Left renal cortex interstitium (tissue), 4 donors: Measurements from ENCODE around the gene PRM3. TPM values are rescaled to one million over a fixed set of nuclear protein-coding genes. Genes with fewer than 3 reads are reported as not detected.

ENCODE experiments used
- DNase-seq, 4 donors: peaks; one replicate each; pipeline ENCODE4 v3.0.0-alpha.2; 2013; ENCODE audit warnings: low read depth in 4 of 4, low spot score in 2 of 4, missing footprints in 1 of 4
- polyA plus RNA-seq, 4 donors: library from polyadenylated mRNA; unstranded; fragments of 120-200 nt; gene quantifications; one replicate each; pipeline ENCODE4 v1.2.1, GENCODE V29; 2013; ENCODE audit not compliant: insufficient read length in 4 of 4

The PRM3 gene
- polyA plus RNA-seq, 4 donors = not detected

DNA sequence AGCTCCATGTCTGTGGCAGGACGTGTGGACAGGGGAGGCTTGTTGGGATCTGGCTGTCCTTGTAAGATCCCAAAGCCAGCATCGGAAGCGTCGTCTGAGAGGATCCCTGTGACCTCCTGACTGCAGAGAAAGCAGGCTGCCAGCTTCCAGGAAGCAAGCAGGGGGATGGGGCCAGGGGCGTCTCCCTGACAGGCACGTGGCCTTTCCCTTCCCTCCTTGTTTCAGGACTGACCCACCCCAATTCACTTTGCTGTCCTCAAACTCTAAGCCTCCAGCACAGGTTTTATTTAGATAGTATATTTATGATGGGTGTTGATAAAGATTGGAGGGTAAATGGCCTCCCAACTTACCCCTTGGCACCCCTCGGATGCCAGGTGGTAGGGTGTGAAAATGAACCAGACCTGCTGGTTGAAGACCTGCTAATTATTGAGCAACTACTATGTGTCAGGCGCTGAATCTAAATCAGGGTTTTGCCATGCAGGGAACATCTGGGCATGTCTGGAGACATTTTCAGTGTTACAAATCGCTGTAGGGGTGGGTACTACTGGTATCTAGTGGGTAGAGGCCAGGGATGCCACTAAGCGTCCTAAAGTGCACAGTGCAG lies 42.0 kb downstream of the PRM3 start:
- DNase-seq = no peak

DNA sequence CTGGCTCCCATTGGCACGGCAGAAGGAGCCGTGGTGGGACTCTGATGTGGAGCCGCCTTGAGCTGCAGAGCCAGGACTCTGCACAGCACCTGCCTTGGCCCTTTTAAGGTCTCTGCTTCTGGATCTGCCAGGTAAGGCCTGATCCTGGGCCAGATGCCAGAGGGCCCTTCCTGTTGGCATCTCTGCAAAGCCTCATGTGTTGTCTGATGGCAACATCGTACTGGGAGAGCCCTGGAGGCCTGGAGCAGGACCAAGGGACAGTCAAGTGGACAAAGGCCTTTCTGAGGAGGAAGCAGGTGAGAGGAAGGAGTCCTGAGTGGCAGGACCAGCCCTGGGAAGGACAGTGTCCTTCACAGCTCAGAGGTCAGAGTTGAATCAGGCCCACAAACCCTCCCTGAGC lies 43.5 kb downstream of the PRM3 start:
- no peak for DNase-seq

DNA sequence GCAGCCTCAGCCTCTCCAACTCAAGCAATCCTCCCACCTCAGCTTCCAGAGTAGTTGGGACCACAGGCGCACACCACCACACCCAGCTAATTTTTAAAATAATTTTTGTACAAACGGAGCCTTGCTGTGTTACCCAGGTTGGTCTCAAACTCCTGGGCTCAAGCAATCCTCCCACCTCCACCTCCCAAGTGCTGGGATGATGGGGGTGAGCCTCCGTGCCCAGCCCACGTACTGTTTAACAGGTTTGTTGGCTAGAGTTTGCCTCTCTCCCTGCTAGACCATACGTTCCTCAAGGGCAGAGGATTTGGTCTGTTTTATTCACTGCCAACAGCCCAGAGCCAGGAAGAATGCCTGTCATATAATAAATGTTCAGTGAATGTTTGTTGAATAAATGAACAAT lies 44.0 kb downstream of the PRM3 start:
- no peak for DNase-seq

DNA sequence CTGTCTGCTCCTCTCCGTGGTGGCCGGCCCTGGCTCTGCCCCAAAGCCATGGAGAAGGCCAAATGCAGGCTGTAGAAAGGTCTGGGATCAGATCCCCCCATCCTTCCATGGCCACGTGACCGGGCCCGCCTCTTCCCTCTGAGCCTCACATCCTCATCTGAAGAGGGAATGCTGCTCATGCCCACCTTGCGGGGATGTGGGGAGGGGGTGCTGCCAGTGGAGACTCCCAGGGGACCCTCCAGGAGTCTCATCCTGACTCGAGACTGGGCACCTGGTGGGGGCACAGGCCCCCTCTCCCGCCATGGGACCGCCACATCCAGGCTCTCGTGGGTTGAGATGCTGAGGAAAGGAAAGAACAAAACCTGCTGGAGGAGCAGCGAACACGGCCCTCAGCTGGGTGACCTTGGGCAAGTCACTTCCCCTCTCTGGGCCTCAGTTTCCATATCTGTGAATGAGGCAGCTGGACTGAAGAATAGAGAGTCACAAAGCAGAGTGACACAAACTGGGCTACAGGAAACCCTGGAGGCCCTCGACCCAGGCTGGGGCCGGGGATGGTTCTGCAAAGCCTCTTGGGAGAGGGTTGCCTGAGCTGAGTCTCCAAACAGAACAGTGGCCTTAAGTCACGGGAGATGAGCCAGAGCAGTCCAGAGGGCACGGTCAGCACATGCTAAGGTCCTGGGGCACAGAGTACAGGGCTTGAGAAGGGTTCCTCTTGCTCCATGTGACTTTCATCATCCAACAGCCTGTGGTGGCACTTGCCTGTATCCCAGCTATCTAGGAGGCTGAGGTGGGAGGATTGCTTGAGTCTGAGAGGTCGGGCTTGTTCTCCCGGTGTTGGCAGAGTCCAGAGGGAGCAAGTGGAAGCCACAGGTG lies 47.5 kb downstream of the PRM3 start:
- no peak for DNase-seq

DNA sequence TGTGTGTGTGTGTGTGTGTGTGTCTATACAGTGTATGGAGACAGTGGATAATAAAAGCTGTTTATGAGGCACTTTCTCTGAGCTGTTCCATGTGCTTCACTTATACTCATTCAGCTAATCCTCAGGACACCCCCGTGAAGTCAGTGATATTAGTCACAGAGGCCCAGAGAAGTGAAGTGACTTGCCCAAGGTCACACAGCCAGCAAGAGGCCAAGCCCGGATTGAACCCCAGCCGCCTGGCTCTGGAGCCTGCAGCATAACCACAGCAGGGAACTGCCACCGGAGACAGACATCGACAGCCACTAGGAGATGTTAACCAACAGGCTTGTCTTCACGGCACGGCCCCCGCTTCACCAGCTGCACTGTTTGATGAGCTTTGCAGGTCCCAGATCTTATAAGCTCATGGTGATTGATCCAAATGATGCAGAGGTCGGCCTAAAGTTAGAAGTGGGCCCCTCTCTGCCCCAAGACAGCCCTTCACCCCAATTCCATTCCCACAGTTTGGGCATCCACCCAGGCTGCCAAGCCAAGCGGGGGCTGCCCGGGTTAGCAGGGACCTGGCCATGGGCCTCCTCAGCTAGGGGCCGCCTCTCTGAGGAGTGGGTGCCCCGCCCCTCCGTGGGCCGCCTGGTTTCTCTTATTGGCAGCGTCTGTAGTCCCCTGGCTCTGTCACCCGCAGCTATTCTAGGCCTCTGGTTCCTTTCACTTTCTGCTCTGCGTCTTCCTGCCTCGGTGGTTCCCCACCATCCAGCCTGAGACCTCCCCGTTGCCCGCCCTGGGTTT lies 48.3 kb downstream of the PRM3 start:
- no peak for DNase-seq

DNA sequence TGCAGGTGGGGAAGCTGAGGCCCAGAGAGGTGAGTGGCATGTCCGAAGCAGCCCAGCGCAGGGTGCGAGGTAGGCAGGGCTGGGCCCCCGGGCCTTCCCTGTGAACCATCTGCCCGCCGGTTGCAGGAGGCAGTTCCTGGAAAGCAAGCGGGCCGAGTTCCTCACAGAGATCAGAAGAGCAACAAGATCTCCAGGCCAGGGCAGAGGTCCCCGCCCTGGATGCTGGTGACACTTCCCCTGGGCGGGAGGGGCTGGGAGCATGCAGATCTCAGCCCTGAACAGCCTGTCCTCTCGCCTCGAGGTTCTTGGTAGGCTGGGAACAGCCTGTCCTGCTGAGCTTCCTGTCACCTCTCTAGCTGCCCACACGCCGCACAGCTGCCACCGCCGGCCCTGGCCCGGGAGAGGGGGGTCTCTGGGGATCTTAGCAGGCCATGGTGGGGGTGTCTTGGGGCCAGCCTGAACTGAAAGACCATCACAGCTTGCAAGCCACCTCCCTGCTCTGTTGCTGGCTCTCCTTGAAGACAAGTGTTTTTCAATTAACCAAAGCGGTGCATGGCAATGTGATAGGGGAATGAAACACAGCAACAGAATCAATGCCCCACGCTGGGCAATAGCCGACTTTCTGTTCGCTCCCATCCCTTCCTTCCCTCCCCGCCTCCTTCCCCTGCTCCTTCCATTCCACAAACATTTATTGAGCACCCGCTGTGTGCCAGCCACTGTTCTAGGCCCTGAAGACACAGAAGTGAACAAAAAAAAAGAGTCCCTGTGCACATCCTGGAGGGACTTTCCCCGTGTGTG lies 49.1 kb downstream of the PRM3 start:
- DNase-seq = no peak

Other genes starting within 250 kb of the PRM3 start
- 10 to 100 TPM in 1 of 4 donors, 1 to 10 TPM in 3; 4.7 to 12.7 (median 7.2) TPM for gene SOCS1, start 17.4 kb downstream of the PRM3 start, polyA plus RNA-seq
- not detected for gene TNP2, start 4.3 kb downstream of the PRM3 start, polyA plus RNA-seq
- gene PRM2, start 2.9 kb upstream of the PRM3 start, polyA plus RNA-seq = not detected
- not detected for gene PRM1, start 7.7 kb upstream of the PRM3 start, polyA plus RNA-seq
- gene RMI2, start 71.8 kb upstream of the PRM3 start, polyA plus RNA-seq = 10 to 100 TPM; 22.3 to 33.6 (median 25.9) TPM